Activated naive CD8-positive, alpha-beta T cell treated with anti-CD3 and anti-CD28 coated beads for 36 hours (primary cell): ENCODE results near the gene ARPC3. TPM values are rescaled to one million over a fixed set of nuclear protein-coding genes. Genes with fewer than 3 reads are reported as not detected.

Source experiments
- total RNA-seq, 2 experiments: library from RNA; stranded (reverse); gene quantifications; one replicate each; pipeline ENCODE4 v1.2.3, GENCODE V29; 2021

Gene ARPC3
- total RNA-seq, 2 experiments from 2014 or later, result 273 to 284 TPM

Other genes with a start within 250 kb of the ARPC3 start
- 100 to 1,000 TPM; 148 to 151 TPM for gene ATP2A2, start 169.1 kb downstream of the ARPC3 start, total RNA-seq
- gene ANAPC7, start 46.6 kb downstream of the ARPC3 start, total RNA-seq, result 10 to 100 TPM; 66.6 to 67.5 TPM
- gene GPN3, start 17.9 kb upstream of the ARPC3 start, total RNA-seq, result 10 to 100 TPM; 60.6 to 61.8 TPM
- 10 to 100 TPM; 64.8 to 66.0 TPM for gene FAM216A, start 18.5 kb upstream of the ARPC3 start, total RNA-seq
- gene VPS29, start 51.8 kb upstream of the ARPC3 start, total RNA-seq, result 10 to 100 TPM; 84.5 to 91.2 TPM
- 1 to 10 TPM; 2.8 to 3.2 TPM for gene RAD9B, start 52.0 kb upstream of the ARPC3 start, total RNA-seq
- 10 to 100 TPM; 46.2 to 48.3 TPM for gene PPTC7, start 133.0 kb upstream of the ARPC3 start, total RNA-seq
- gene TCTN1, start 163.8 kb upstream of the ARPC3 start, total RNA-seq, result 10 to 100 TPM; 11.0 to 13.6 TPM
- 10 to 100 TPM; 47.4 to 49.1 TPM for gene HVCN1, start 238.8 kb upstream of the ARPC3 start, total RNA-seq